SIG-M5 treated with dmso at 0.1 percent for 504 hours (cell line): ENCODE measurements around the gene OR9Q1.
"Not testable (repeated sequence)": the region's sequence is repeated elsewhere in the genome, so short reads cannot be mapped to it uniquely, and the experiment has no call there.

Experiments
- DNase-seq: peaks from one replicate; lab custom pipeline; 2025; ENCODE audit not compliant: unreplicated experiment; lab: John Stamatoyannopoulos, UW

OR9Q1 gene

DNA sequence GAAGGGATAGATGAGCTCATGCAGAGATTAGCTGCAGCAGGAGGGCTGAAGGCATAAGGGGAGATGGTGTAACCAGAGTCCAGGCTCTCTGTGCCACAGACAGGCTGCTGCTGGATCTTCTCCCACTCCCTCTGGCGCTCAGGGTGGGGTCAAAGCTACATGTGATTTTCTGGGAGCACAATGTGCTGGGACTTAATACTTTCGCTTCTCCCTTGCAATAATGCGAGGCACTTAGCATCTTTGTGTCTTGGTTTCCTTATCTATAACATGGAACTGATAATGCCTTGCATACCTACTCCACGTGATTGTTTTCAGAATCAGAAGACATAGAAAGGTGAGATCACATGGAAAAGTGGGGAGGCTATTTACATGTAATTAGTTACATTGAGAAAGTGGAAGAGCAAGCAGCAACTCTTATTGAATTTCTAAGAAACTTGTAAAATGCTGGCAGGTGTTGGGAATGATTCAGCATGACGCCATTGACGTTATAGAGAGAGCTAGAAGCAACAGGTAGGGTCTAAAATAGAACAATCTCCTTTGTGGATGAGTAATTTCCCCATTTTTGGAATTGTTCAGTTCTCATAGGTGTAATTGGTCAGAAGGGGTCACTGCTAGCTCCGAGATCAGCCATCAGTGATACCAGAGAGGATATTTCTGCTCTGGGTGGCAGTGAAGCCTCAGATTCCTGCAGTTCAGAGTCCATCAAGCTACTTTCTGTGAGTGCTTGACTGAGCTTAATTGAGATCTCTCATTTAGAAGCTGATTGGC is 109.8 kb downstream of the OR9Q1 start:
- DNase-seq: no peak

GRCh38 chr11:58134151-58134550 is 110.5 kb downstream of the OR9Q1 start:
- DNase-seq: no peak

DNA sequence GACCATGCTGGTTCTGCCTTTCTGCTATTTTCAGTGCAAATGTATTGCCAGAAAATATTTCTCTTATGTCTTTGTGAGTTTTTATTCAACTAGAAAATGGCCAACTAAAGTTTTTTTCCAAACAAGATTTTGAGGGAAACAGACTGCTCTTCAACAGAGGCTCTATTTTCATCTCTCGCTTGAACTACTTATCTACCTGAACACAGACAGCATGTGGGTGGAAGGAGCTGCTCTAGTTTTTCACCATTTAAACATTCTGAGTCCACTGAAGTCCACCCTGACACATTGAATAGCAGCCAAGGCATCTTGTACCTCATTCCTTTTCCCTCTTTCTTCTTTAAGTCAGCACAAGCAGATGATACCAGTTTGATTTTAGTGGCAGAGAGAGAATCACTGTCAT is 111.5 kb downstream of the OR9Q1 start:
- no peak for DNase-seq

GRCh38 chr11:58142761-58143160 is 119.1 kb downstream of the OR9Q1 start:
- DNase-seq: no peak

- DNase-seq: no peak
Observed at GRCh38 chr11:58152781-58153180, 129.1 kb downstream of the OR9Q1 start.

- no peak for DNase-seq
Observed at GRCh38 chr11:58164389-58164788, 140.7 kb downstream of the OR9Q1 start.

DNA sequence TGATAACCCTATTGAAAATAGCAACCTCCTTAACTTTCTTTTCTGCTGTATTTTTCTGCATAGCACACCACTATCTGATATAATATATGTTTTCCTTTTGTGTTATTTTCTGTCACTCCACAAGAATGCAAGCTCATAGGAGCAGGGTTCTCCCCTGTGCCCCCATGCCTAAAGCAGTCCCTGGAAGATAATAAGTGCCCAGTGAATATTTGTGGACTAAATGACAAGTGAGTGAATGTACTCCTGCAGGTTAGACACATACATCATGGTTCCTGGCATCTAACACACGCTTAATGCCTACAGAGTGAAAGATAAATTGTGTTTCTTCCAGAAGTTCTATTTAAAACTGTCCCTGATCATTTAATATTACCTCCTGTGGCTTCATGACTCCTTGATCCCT is 141.3 kb downstream of the OR9Q1 start:
- no peak for DNase-seq

DNA sequence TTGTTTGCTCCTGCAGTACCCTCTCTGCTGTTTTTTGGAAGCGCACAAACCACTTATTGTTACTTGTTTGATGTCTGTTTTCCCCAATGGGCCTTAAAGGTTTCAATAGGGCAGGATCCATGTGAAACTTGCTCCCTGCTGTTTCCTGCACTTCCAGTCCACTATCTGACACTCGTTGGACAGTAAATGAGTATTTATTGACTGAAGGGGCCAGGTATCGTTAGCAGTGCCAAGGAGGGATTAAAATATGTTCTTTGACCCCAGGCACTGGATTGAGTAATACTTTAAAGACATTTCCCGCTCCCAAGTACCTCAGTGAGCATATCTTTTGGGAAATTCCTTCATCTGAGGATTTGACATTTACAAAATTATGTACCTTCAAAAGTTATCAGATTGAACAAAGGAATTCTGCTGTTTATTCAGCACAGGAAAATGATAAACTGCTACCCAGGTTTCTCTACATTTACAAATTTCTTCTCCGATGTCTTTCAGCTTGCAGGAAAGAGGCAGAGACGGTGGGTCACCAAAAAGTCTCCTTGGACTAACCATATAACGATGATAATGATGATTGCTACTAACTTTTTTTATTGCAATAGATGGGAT is 141.9 kb downstream of the OR9Q1 start:
- no peak for DNase-seq

- DNase-seq: no peak
Observed at GRCh38 chr11:58177409-58178054, 153.9 kb downstream of the OR9Q1 start.

GRCh38 chr11:58178444-58178843 is 154.8 kb downstream of the OR9Q1 start:
- DNase-seq: no peak

GRCh38 chr11:58179648-58180047 is 156.0 kb downstream of the OR9Q1 start:
- no peak for DNase-seq

DNA sequence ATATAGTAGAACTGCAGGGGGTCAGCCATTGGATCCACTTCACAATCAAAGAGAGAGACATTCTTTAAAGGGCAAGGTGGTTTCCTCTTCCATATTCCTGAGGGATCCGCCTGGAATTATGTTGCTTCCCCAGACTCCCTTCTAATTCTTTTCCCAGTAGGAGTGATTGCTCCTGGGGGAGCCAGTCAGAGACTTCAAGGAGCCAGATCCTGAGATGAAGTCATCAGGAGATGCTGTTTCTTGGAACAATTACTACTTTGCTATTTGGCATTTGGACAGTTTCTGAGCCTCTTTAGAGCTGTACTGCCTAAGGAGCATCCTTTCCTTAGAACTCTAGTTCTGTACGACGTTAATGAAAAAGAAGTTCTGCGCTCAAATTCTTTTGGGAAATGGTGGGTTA is 163.3 kb downstream of the OR9Q1 start:
- no peak for DNase-seq

DNA sequence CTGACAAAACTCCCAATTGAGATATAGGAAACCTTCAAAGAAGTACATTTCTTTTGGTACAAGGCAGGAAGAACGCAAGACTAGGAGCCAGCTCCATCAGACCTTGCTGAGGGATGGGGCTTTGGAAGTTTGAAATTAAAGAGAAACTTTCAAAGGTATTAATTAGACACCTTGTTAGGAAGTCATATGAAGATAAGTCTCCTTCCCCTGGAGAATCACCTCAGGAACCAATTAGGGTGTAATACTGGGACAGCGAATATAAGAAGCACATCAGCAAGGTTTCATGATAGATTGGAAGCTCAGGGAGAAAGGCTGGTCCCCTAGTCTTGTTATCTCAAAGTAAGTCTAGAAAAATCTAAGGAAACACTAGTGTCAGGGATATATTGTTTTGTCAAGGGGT is 165.1 kb downstream of the OR9Q1 start, which contains the start of gene OR9Q2:
Gene OR9Q2 (plus strand): TSS at position 301 of the 400 bp plus-strand sequence. CDS start 1,421 bp downstream, outside the sequence.
- no peak for DNase-seq

DNA sequence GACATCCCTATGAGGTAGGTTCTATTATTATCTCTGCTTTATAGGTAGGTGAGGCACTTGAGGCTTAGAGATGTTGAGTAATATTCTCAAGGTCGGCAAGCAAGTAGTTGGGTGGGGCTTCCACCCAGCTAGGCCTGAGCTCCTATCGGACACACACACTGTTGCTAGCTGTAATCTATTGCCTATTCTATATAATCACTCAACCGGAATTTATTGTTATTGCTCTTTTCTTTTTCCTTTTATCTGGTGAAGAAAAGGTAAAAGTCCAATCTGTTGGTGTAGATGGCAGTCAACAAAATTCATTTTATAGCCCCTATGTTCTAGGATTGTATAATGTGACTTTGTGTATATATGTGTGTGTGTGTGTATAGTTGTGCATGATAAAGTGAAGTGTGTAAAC is 168.5 kb downstream of the OR9Q1 start:
- DNase-seq: no peak

DNA sequence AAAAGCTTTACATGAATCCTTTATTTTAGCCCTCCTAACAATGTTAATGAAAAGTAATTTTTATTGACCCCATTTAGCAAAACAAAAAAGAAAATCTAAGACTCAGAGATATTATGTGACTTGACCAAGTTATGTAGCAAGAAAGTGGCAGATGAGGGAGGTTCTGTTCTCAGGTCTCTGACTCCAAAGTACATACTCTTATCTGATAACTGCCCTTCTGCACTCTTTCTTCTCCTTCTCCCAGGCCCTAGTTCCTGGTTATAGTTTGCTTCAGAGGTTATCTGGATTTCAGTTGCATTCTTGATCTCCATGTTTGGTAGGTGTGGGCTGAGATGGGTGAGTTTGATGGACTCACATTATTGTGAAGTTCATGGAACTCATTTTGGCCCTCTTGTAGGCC is 169.7 kb downstream of the OR9Q1 start:
- no peak for DNase-seq

DNA sequence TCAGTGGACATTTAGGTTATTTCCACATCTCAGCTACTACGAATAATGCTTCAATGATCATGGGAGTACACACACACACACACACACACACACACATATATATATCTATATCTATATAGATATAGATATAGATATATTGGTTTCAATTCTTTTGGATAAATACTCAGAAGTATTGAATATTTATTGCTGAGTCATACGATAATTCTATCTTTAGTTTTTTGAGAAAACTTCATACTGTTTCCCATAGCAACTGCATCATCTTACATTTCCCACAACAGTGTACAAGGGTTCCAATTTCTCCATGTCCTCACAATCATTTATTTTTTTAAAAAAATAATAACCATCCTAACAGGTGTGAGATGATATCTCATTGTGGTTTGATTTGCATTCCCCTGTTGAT is 172.3 kb downstream of the OR9Q1 start:
- no peak for DNase-seq

GRCh38 chr11:58199271-58199670 is 175.6 kb downstream of the OR9Q1 start:
- DNase-seq: no peak

GRCh38 chr11:58204042-58204441 is 180.4 kb downstream of the OR9Q1 start, which contains the start of gene OR1S2:
TSS of gene OR1S2 (minus strand) at chr11:58204142. CDS start at chr11:58204142, 0 bp downstream.
- no peak for DNase-seq

- not testable (repeated sequence) for DNase-seq
Observed at GRCh38 chr11:58212420-58212819, 188.7 kb downstream of the OR9Q1 start, which contains the start of gene OR1S1. TSS of gene OR1S1 (plus strand) at chr11:58212720.

GRCh38 chr11:58216476-58216875 is 192.8 kb downstream of the OR9Q1 start:
- no peak for DNase-seq

DNA sequence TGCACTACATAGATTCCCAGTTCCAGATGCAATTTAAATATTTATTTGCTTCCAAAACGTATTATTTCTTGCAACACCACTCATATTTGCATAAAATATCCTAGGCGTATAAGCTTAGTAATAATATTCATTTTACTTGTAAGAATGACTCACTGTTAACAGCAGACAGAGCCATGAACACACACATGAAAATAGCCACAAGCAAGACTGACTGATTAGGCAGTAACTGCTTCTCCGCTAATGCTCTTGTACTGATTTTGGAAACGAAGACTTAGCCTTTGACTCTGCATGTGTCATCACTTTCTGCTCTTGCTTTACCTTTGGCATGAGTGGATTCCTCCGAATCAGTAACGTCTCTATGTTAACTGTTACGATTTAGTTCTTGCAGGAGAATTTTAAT is 199.0 kb downstream of the OR9Q1 start:
- DNase-seq: no peak
